ENCODE results near the gene CEMIP. TPM values are rescaled to one million over a fixed set of nuclear protein-coding genes. Genes with fewer than 3 reads are reported as not detected.

Gene CEMIP
- total and polyA plus RNA-seq, 2 experiments from 2014 or later, result 0.27 to 2.1 TPM

- TF ChIP-seq ZNF462 (CRISPR knock-in tag; IDR thresholded peaks at IDR 0.05) (no peak), JUNB (IDR thresholded peaks at IDR 0.05; ENCODE audit: unreplicated experiment) (no peak), CREB1 (CRISPR knock-in tag; IDR thresholded peaks at IDR 0.05; ENCODE audit: low read depth) (no peak), EZH2 (IDR thresholded peaks at IDR 0.05; ENCODE audit: low read depth, unreplicated experiment) (no peak), POLR2AphosphoS5 (IDR thresholded peaks at IDR 0.05; ENCODE audit: low read depth) (no peak), NANOG (IDR thresholded peaks at IDR 0.05; ENCODE audit: borderline replicate concordance) (no peak), STAT1 (IDR thresholded peaks at IDR 0.05; ENCODE audit: unreplicated experiment) (no peak)
These were observed 158.5 kb downstream of the CEMIP start (continued) for GRCh38 chr15:80937718-80938117.

- H3K27ac ChIP-seq (ENCODE audit: low read depth), result no peak overlapping the region
- no peaks in the 10 kb centered on the region; the same call in 1 of the 2 replicates for H4K20me1 ChIP-seq (replicated peaks; ENCODE audit: insufficient read depth)
- TF ChIP-seq CREB1 (CRISPR knock-in tag; IDR thresholded peaks at IDR 0.05; ENCODE audit: low read depth) (no peak), STAT1 (IDR thresholded peaks at IDR 0.05; ENCODE audit: unreplicated experiment) (no peak), EZH2phosphoT487 (IDR thresholded peaks at IDR 0.05; ENCODE audit: unreplicated experiment) (no peak), ZNF462 (CRISPR knock-in tag; IDR thresholded peaks at IDR 0.05) (no peak), JUNB (IDR thresholded peaks at IDR 0.05; ENCODE audit: unreplicated experiment) (no peak), ETS1 (IDR thresholded peaks at IDR 0.05) (no peak), POLR2AphosphoS5 (IDR thresholded peaks at IDR 0.05; ENCODE audit: low read depth) (no peak)
These were observed 160.0 kb downstream of the CEMIP start for GRCh38 chr15:80939216-80939615.

More at GRCh38 chr15:80939216-80939615, 160.0 kb downstream of the CEMIP start:
- no peak overlapping the region for H3K4me3 Mint-ChIP-seq
- peaks cover 8% of the 10 kb centered on the region for H3K27me3 Mint-ChIP-seq (ENCODE audit: insufficient read depth, low read depth, poor library complexity)
- H3K36me3 Mint-ChIP-seq (ENCODE audit: low read depth), result no peaks in the 10 kb centered on the region; the same call in 1 of the 3 replicates
- Histone ChIP-seq H3K27me3 (ENCODE audit: insufficient read depth) (no peaks in the 10 kb centered on the region), H3K79me2 (replicated peaks; ENCODE audit: insufficient read depth) (no peaks in the 10 kb centered on the region), H3K4me1 (ENCODE audit: insufficient read depth) (peaks cover 6% of the 10 kb centered on the region; the same call in 1 of the 2 replicates), H3F3A (replicated peaks; ENCODE audit: low read depth) (no peaks in the 10 kb centered on the region), H3K36me3 (ENCODE audit: insufficient read depth) (no peaks in the 10 kb centered on the region; the same call in 1 of the 2 replicates), H2AFZ (no peak overlapping the region), H3K4me3 (no peak overlapping the region), H3K4me2 (no peak overlapping the region), H3K9me2 (ENCODE audit: insufficient read depth) (no peaks in the 10 kb centered on the region)
- ATAC-seq (no peak), DNase-seq (ENCODE audit: low spot score) (no peak)
- H3K27ac Mint-ChIP-seq, result no peak overlapping the region
- no peaks in the 10 kb centered on the region for H3K9me3 Mint-ChIP-seq
- H3K4me1 Mint-ChIP-seq, result peaks cover 8% of the 10 kb centered on the region
